Liver (tissue), 9 donors: ENCODE data around the gene LAMA1. TPM values are rescaled to one million over a fixed set of nuclear protein-coding genes. Genes with fewer than 3 reads are reported as not detected.

ENCODE experiments used
- DNase-seq: peaks from one replicate; pipeline ENCODE4 v3.0.0-alpha.2; 2017; ENCODE audit warnings: low spot score
- H3K27ac ChIP-seq, 2 donors: one replicate each; pipeline ENCODE4 v1.7.0; 2013; ENCODE audit warnings: inconsistent platforms in 2 of 2, low read length in 2 of 2, control low read depth in 1 of 2, low read depth in 1 of 2, mild to moderate bottlenecking in 1 of 2
- H3K27me3 ChIP-seq, 4 donors: one replicate each; pipeline versions ENCODE4 v1.6.1 to v1.7.0; 2013; ENCODE audit warnings: low read length in 3 of 4, inconsistent platforms in 1 of 4, mild to moderate bottlenecking in 1 of 4, moderate library complexity in 1 of 4; ENCODE audit not compliant: control insufficient read depth in 4 of 4, insufficient read depth in 4 of 4
- H3K36me3 ChIP-seq, 4 donors: one replicate each; pipeline versions ENCODE4 v1.6.1 to v1.7.0; 2013; ENCODE audit warnings: low read length in 3 of 4, mild to moderate bottlenecking in 3 of 4, low read depth in 1 of 4, moderate library complexity in 1 of 4; ENCODE audit not compliant: control insufficient read depth in 4 of 4, insufficient read depth in 3 of 4
- H3K4me1 ChIP-seq, 4 donors: one replicate each; pipeline versions ENCODE4 v1.6.1 to v1.7.0; 2013; ENCODE audit warnings: low read length in 3 of 4, mild to moderate bottlenecking in 3 of 4, moderate library complexity in 1 of 4; ENCODE audit not compliant: control insufficient read depth in 4 of 4, insufficient read depth in 4 of 4
- H3K4me3 ChIP-seq, 3 donors: one replicate each; pipeline versions ENCODE4 v1.6.1 to v1.7.0; 2013; ENCODE audit warnings: low read length in 3 of 3, control low read depth in 1 of 3, low read depth in 1 of 3, mild to moderate bottlenecking in 1 of 3
- H3K9ac ChIP-seq, 2 donors: one replicate each; pipeline ENCODE4 v1.7.0; 2013; ENCODE audit warnings: low read length in 2 of 2, mild to moderate bottlenecking in 2 of 2, moderate library complexity in 2 of 2, control low read depth in 1 of 2, low read depth in 1 of 2
- H3K9me3 ChIP-seq, 4 donors: one replicate each; pipeline versions ENCODE4 v1.6.1 to v1.7.0; 2013; ENCODE audit warnings: low read length in 3 of 4; ENCODE audit not compliant: control insufficient read depth in 4 of 4
- FOXA1 ChIP-seq: IDR thresholded peaks from 2 replicates; pipeline ENCODE4 v1.6.1; 2016; ENCODE audit warnings: antibody characterized with exemption
- HNF4G ChIP-seq: IDR thresholded peaks from 2 replicates; pipeline ENCODE4 v1.6.1; 2016; ENCODE audit warnings: antibody characterized with exemption
- NR2F2 ChIP-seq: IDR thresholded peaks from 2 replicates; pipeline ENCODE4 v1.6.1; 2016; ENCODE audit warnings: antibody characterized with exemption
- RAD21 ChIP-seq, 2 donors: IDR thresholded peaks; 2 replicates each; pipeline ENCODE4 v1.6.1; 2016; ENCODE audit warnings: antibody characterized with exemption in 2 of 2, mild to moderate bottlenecking in 2 of 2
- RXRA ChIP-seq, 2 donors: IDR thresholded peaks; 2 replicates each; pipeline ENCODE4 v1.6.1; 2017 to 2018; ENCODE audit warnings: antibody characterized with exemption in 2 of 2, mild to moderate bottlenecking in 1 of 2
- SP1 ChIP-seq: IDR thresholded peaks from 2 replicates; pipeline ENCODE4 v1.6.1; 2018; ENCODE audit warnings: antibody characterized with exemption, mild to moderate bottlenecking
- YY1 ChIP-seq: IDR thresholded peaks from 2 replicates; pipeline ENCODE4 v1.6.1; 2016; ENCODE audit warnings: antibody characterized with exemption, mild to moderate bottlenecking
- WGBS: extraction: QIAGEN DNeasy Blood & Tissue Kit; methylation state at CpG from one replicate; pipeline ENCODE4 v1.1.7; 2013; 5-methylcytosine and 5-hydroxymethylcytosine counted together
- polyA plus RNA-seq, 2 donors: library from polyadenylated mRNA; stranded (reverse) in 1 of 2; unstranded in 1 of 2; fragments of 200-250 nt in 1 of 2; fragments of >200 nt in 1 of 2; fragmentation: Nextera tagmentation in 1 of 2; extraction: Ambion mirVana in 1 of 2; gene quantifications; one replicate each; pipeline versions ENCODE4 v1.2.1 to v1.2.3, GENCODE V29; 2013 to 2015
- total RNA-seq, 2 donors: library from RNA; depleted of rRNA; stranded (reverse); fragments of >200 nt; gene quantifications; one replicate each; pipeline ENCODE4 v1.2.3, GENCODE V29; 2014
- TF ChIP-seq, protein P1 (sequence below): fragments of 150-350 bp; IDR thresholded peaks from 2 replicates; pipeline ENCODE4 v1.5.1; 2017; ENCODE audit warnings: improper control_type of control experiment, low read depth, low read length; ENCODE audit not compliant: missing input control
- TF ChIP-seq, protein P2 (sequence below): IDR thresholded peaks from 2 replicates; pipeline ENCODE4 v1.6.1; 2016; ENCODE audit warnings: antibody characterized with exemption
- TF ChIP-seq, protein P3 (sequence below): IDR thresholded peaks from 2 replicates; pipeline ENCODE4 v1.6.1; 2016; ENCODE audit warnings: antibody characterized with exemption
- donor health status: healthy.
- donor health status: healthy.
- donor health status: healthy.
- donor health status: healthy.
- donor health status: healthy.

LAMA1 gene
- total and polyA plus RNA-seq, 4 donors: 0.05 to 0.67 (median 0.43) TPM

DNA sequence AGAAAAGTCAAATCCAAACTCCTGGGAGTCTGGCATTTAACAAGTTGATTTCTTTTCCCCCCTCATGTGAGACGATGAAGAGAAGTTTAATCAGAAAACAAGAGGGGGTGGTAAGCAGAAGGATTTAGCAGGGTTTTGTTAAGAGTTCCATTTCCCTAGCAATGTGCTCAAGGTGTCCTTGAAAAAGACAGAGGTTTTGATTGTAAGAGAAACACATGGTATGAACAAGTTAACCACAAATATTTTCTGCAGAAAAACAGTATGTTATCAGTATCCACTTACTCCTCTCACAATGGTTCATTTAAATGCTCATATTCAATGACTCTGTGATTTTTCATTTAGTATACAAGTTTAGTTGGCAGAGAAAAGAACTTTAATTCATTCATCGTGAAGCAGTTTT, 26.8 kb downstream of the LAMA1 start:
- WGBS: 55% methylated on average over 2 of the region's 2 CpGs
- no peak for DNase-seq
- TF ChIP-seq, protein P1, sequence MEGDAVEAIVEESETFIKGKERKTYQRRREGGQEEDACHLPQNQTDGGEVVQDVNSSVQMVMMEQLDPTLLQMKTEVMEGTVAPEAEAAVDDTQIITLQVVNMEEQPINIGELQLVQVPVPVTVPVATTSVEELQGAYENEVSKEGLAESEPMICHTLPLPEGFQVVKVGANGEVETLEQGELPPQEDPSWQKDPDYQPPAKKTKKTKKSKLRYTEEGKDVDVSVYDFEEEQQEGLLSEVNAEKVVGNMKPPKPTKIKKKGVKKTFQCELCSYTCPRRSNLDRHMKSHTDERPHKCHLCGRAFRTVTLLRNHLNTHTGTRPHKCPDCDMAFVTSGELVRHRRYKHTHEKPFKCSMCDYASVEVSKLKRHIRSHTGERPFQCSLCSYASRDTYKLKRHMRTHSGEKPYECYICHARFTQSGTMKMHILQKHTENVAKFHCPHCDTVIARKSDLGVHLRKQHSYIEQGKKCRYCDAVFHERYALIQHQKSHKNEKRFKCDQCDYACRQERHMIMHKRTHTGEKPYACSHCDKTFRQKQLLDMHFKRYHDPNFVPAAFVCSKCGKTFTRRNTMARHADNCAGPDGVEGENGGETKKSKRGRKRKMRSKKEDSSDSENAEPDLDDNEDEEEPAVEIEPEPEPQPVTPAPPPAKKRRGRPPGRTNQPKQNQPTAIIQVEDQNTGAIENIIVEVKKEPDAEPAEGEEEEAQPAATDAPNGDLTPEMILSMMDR: no peak
- TF ChIP-seq FOXA1 (no peak), NR2F2 (no peak)
- H3K36me3 ChIP-seq: no peaks in the 10 kb centered on the region
- H3K4me1 ChIP-seq: no peaks in the 10 kb centered on the region
- no peaks in the 10 kb centered on the region for H3K9me3 ChIP-seq
- H3K4me3 ChIP-seq: no peak overlapping the region
- H3K27me3 ChIP-seq: no peaks in the 10 kb centered on the region
- H3K27ac ChIP-seq: no peak overlapping the region
- no peak overlapping the region for H3K9ac ChIP-seq

DNA sequence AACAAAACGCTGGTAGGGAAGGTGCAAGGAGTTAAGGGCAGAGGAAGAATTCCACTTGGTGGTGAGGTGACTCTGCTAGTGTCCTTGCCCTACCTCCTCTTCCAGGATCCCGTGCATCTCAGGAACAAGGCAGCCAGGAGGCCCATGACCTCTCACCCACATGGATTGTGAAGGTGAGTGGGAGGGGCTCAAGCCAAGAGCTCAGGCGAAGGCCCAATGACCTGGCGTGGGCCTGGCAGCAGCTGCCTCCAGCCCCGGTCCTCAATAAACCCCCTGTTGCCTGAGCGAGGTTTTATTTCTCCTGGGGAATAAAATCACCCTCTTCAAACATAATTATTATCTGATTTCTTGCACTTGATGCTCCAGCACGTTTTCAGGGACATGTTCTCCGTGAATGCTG, 28.2 kb downstream of the LAMA1 start:
- 66% methylated on average over 8 of the region's 8 CpGs for WGBS
- no peaks in the 10 kb centered on the region for H3K9me3 ChIP-seq
- no peak for DNase-seq
- H3K9ac ChIP-seq: no peak overlapping the region
- H3K27me3 ChIP-seq: no peaks in the 10 kb centered on the region
- H3K27ac ChIP-seq: no peak overlapping the region
- no peaks in the 10 kb centered on the region for H3K36me3 ChIP-seq
- TF ChIP-seq, protein P2, sequence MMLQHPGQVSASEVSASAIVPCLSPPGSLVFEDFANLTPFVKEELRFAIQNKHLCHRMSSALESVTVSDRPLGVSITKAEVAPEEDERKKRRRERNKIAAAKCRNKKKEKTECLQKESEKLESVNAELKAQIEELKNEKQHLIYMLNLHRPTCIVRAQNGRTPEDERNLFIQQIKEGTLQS: no peak
- no peak for TF ChIP-seq FOXA1
- TF ChIP-seq, protein P3, sequence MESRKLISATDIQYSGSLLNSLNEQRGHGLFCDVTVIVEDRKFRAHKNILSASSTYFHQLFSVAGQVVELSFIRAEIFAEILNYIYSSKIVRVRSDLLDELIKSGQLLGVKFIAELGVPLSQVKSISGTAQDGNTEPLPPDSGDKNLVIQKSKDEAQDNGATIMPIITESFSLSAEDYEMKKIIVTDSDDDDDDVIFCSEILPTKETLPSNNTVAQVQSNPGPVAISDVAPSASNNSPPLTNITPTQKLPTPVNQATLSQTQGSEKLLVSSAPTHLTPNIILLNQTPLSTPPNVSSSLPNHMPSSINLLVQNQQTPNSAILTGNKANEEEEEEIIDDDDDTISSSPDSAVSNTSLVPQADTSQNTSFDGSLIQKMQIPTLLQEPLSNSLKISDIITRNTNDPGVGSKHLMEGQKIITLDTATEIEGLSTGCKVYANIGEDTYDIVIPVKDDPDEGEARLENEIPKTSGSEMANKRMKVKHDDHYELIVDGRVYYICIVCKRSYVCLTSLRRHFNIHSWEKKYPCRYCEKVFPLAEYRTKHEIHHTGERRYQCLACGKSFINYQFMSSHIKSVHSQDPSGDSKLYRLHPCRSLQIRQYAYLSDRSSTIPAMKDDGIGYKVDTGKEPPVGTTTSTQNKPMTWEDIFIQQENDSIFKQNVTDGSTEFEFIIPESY: no peak
- TF ChIP-seq HNF4G: no peak
- TF ChIP-seq RAD21 (IDR thresholded peaks at IDR 0.05): no peak
- TF ChIP-seq, protein P1: no peak
- no peaks in the 10 kb centered on the region for H3K4me1 ChIP-seq
- no peak overlapping the region for H3K4me3 ChIP-seq

- no peak for DNase-seq
- H3K27ac ChIP-seq: no peak overlapping the region
- no peaks in the 10 kb centered on the region for H3K27me3 ChIP-seq
- no peaks in the 10 kb centered on the region for H3K4me1 ChIP-seq
- no peak overlapping the region for H3K4me3 ChIP-seq
- no peak overlapping the region for H3K9ac ChIP-seq
- WGBS: 77% methylated on average over 6 of the region's 6 CpGs
- no peaks in the 10 kb centered on the region for H3K36me3 ChIP-seq
- no peaks in the 10 kb centered on the region for H3K9me3 ChIP-seq
- TF ChIP-seq, protein P1: no peak
- TF ChIP-seq YY1: no peak
- no peak for TF ChIP-seq RXRA (IDR thresholded peaks at IDR 0.05)
- TF ChIP-seq, protein P3: no peak
- no peak for TF ChIP-seq SP1
- TF ChIP-seq, protein P2: no peak
These were observed 33.2 kb downstream of the LAMA1 start for GRCh38 chr18:7084080-7085065.
